GM18499 (cell line): ENCODE data around the gene TMEM244.
"Not testable (repeated sequence)": the region's sequence is repeated elsewhere in the genome, so short reads cannot be mapped to it uniquely, and the experiment has no call there.

Experiments
- ATAC-seq: cut with Tn5 transposase; IDR thresholded peaks from one replicate; pipeline ENCODE4 v1.9.1; 2021; ENCODE audit warnings: moderate number of reproducible peaks; ENCODE audit not compliant: insufficient read depth, unreplicated experiment

TMEM244 gene

DNA sequence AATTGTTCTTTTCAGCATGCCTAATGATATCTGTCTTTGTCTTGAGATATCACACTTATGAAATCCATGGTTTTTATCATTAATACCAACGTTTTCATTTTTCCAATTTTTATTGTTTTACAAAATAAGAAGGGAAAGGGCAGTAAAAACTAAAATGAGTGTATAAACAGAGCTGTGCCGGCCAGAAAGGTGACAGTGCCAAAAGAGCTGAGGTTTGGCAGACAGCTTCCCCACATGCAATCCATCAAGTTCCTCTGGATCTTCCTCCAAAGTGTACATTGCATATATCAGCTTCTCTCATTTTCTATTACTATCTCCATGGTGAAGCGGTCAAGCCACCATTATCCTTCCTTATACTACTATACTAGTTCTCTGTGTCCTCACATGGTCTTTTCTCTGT is 10.1 kb upstream of the TMEM244 start:
- ATAC-seq = no peak

DNA sequence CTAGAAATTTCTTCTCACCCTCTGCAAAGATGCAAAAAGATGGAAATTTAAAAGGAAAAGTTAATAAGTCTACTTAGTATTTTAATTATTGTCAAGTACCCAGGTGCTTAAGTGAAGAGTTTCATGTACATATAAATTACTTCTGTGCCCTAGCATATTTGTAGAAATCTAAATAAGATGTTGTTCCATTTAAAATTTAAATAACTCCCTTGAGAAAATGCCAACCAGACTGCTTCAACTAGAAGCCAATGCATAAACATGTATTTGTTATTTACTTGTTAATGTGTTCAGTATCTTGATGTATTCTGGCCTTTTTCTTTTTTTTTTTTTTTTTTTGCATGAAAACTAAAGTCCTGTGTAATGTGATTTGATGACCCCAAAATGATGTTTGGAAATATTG is 6.3 kb upstream of the TMEM244 start:
- ATAC-seq = no peak

DNA sequence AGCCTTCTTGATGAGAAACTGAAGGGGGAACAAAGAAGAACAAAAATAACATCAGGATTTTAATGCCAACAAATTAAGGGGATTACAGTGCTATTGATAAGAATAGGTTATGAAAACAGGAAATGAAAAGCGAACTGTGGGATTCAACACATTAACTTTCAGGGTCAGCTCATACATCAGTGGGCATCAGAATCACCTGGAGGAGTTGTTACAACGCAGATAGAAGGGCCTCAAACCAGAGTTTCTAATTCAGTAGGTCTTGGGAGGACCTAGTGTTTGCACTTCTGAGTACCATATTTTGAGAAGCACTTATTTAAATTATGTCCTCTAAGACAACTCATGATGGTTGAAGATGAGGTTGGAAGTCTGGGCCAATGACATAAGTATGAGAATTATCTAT is 5.6 kb upstream of the TMEM244 start:
- ATAC-seq = no peak

DNA sequence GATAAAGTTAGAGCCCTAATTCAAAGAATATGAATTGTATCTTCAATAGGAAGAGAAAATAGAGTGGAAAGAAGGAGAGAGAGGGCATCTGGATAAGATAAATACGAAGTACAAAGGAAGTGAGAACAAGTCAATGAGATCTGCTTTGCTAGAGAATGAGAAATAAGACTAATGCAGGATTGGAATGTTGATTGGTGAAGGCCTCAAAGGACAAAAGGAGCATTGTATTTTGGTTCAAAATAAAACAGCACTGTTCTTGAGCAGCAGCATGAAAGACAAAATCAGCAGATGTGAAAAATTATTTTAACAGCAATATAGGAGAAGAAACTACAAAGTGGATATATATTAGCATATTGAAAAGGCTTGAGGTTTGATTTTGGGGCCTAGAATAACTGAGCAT is 5.1 kb upstream of the TMEM244 start:
- ATAC-seq = no peak

DNA sequence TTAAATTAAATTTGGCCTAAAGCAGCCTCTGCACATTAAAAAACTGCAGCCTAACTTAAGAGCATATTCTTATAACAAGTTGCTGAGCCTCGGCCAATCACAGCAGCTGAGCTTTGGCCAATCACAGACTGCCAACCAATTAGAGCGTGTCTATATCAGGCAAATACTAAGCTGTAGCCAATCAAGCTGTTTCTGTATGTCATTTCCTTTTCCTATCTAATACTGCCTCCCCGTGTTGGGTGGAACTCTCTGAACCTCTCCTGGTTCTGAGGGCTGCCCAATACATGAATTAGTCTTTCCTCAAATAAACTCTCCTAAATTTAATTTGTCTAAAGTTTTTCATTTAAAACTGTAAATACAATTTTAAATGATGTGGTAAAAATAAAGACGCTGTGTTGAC is 3.9 kb upstream of the TMEM244 start:
- ATAC-seq = no peak

DNA sequence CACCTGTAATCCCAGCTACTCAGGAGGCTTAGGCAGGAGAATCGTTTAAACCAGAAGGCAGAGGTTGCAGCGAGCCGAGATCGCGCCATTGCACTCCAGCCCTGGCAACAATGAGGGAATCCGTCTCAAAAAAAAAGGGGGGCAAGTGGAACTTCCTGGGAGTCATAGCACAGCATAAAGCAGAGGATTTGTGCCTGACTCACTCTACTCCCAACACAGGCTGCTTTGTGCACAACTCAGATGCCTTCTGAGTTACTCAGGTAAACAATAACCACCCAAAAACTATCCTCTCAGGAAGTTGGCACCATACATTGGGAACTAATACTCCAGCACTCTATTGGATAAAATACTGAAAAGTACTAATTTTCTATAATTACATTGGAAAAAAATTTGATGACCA is 2.5 kb upstream of the TMEM244 start:
- no peak for ATAC-seq

DNA sequence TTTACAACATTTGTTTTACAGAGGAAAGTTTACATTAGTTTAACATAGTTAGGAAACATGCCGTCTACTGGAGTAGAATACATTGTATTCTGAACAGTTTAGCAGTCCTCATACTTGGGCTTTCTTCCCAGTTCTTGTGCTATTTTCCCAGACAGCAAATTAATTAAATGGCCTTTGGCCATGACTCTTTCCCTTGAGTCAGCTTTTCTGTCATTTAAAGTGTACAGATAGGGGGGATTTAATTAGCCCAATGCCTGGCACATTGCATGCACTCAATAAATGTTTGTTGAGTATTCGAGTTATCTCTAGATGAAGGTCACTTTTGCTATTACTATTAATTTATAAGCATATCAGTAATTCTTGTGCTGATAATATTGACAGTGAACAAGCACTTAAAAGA is 1.6 kb downstream of the TMEM244 start:
- no peak for ATAC-seq

DNA sequence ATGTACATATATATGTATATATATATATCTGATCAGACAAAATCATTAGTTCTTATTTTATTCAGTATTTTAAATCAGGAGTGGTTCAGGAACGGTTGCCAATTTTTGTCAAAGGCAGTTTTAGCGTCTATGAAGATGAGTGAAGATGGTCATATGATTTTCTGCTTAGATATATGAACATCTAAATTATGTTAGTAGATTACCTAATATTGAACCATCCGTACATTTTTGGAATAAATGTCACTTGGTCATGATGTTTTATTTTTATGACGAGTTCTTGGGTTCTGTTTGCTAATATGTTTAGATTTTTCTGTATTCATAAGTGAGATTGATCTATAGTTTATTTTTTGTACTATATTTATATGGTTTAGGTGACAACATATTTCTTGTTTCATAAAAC is 3.3 kb downstream of the TMEM244 start:
- ATAC-seq = no peak

DNA sequence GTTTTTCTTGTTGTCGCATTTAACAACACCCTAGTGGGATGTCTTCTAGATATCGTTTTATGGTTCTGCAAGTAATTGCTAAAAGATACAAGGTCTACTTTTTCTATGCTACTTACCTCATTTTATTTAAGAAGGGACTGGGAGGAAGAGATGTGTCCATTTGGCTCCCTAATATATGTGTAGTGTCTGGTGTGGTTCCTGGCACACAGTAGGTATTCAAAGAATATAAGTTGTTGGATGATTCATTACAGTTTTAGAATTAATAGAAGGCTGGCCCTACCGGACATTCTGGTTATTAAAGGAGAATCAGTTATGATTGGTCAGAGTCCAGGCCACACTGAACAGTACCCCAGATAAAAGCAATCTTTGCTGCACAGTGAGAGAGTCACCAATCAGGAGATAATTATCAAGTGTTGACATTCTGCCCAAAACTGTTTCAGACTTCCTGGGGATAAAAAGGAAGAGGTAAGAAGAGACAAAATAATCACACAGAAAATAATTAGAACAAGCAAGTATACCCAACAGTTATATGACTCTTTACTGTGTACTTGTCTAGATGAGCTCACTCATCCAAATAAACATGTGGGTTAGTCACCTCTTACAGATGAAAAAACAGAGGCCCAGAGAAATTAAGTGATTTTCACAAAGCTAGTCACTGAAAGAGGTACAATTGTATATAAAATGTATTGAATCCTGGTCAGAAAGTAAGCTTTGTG is 7.0 kb downstream of the TMEM244 start:
- no peak for ATAC-seq

DNA sequence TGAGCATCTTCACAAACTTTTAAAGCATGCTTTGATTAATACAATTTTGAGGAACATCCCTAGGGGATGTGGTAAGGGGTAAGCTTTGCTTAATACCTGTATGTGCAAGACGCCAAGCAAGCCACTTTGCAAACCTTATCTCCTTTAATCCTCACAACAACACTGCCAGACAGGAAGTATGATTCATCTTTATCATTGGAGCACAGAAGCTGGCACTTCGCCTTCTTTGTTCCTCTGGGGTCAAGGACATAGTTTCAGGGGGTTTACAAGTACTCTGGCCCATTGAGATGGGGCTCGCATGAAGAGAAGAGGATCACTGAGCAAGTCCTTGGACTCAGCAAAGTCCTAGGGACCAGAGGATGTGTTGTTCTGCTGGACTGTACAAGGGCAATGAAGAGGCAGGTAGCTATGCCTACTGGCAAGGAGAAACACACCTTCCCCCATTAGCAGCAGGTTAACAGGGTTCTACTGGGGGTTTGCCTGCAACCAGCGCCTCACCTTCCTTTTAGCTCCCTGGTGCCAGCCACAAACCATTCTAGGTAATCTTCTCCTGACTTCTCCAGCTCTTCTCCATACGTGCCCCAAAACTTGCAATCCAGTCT is 8.8 kb downstream of the TMEM244 start:
- no peak for ATAC-seq

DNA sequence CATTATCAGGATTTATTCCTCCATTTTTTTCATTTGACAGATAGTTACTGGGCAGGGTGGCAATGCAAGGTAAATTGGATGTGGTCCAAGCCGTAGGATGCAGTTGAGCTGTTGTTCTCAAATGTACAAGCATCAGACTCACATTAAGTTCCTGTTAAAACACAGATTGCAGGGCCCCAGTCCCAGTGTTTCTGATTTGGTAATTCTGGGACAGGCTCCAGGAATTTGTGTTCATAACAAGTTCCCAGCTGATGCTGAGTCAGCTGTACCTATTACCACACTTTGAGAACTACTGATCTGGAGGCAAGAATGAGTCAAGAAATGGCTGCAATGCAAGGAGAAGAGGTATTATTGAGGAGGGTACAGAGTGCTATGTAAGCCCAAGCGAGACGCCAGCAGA is 11.7 kb downstream of the TMEM244 start:
- no peak for ATAC-seq

DNA sequence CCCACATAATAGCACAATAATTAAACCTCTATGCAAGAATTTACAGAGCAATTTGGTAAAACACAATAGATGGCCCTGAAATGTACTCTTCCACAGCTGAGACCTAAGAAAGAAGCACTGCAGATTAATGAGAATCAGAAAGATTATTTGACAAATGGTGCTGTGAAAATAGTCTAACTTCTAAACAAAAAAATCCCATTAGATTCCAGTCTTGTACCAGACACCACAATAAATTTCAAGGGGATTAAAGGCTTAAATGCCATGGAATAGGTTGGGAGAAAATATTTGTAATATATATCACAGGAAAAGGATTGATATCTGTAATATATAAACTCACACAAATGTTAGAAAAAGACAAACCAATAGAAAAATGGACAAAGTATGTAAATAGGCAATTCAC is 14.4 kb downstream of the TMEM244 start:
- ATAC-seq = no peak

DNA sequence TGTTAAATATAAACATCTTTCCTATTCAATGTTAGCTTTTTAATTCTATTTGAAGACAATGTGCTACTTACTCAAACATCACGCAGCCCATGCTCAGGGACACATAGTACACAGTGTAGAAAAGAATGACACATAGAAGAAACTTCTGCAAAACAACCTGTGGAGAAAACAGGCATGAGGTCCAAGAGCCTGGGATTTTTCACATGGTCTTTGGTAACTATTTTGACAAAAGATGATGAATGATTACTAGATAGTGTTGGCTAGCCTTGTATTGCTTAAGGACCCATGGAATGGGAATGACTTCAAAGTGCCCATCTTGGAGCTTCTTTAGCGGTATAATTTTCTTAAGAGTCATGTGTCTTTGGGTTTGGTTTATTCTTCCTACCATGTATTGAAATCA is 15.4 kb downstream of the TMEM244 start:
- ATAC-seq = no peak

DNA sequence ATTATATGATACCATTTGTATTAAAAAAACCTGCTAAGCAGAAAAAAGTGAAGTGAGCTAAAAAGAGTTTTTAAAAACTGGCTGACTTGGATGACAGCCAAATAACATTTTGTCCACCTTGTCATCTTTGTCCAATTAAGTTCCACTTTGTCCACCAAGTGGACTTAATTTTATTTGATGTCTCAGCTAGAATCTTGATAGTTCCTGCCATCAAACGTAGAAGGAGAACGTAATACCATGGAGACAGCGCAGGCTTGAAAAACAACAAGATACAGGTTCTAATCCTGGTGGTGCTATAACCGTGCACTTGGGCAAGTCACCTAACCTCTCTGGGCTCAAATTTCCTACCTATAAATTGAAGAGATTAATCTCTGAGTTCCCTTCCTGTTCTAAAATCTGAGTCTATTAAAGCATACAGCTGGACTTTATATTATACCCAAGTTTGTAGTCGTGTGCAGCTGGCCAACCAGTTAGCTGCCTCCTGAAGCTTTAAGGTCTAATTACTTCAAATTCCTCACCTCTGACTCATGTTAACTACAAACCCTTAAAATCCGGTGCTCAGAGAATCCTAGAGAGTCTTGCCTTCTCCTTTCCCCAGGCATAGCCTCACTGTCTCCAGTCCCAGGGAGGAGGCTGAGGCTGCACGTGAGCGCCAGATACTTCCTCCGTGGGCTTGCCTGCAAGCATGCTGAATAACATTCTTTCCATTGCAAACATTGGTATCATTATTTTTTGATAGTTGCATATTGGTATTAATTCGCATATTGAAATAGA is 16.8 kb downstream of the TMEM244 start:
- ATAC-seq = no peak

DNA sequence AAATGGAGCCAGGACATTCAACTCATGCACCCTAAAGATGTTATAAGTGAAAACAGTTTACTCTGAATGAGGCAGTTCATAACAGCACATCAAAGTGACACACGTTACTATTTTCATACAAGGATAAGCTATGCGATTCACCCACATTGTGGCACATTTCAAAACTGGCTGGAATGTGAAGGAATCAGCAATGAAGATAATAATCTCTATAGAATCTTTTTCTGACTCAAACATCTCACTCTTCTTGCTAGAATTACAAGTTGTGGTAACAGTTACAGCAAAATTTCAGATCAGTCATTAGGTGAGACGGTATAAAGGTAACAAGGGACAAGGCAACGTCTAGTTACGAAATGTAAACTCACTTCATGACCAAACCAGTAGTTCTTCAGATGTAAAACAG is 17.5 kb downstream of the TMEM244 start:
- ATAC-seq = no peak

DNA sequence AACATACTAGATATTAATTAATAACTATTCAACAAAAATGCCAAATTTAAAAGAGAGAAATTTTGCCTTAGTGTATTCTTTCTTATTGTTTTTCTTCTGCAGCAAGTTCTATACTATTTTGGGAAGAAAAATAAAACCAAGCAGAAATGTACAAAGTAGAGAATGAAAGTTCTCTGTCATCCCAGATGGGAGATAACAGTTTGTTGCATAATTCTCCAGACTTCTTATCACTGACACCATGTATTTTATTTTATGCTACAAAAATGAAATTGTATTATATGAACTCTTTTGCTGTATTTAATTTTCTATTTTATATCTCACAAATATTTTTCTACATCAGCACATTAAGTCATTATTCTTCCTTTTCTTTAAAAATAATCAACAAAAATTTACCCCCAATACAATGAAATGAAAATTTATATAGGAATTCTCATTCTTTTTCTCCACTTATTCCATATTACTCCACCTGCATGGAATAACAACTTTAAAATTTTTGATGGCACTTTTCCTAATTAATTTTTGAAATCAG is 18.2 kb downstream of the TMEM244 start:
- ATAC-seq = no peak

DNA sequence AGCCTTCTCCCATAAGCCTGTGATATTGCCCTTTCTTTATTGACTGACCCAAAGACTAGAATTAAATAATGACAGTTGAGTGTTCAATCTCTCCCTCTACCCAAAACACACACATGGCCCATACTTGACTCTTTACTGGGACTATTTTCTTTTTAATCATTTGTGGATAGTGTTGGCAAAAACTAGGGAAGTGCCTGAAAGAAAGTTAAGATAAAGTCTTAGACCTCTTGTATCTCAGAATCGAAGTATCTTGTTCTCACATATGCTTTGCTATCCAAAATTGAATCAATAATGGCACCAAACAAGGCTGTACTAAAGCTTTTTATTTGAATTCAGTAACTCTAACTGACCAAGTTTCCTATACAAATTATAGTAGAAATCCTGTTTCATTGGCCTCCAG is 19.0 kb downstream of the TMEM244 start:
- no peak for ATAC-seq

DNA sequence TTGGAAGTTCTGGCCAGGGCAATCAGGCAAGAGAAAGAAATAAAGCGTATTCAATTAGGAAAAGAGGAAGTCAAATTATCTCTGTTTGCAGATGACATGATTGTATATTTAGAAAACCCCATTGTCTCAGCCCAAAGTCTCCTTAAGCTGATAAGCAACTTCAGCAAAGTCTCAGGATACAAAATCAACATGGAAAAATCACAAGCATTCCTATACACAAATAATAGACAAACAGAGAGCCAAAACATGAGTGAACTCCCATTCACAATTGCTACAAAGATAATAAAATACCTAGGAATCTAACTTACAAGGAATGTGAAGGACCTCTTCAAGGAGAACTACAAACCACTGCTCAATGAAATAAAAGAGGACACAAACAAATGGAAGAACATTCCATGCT is 21.6 kb downstream of the TMEM244 start:
- not testable (repeated sequence) for ATAC-seq

DNA sequence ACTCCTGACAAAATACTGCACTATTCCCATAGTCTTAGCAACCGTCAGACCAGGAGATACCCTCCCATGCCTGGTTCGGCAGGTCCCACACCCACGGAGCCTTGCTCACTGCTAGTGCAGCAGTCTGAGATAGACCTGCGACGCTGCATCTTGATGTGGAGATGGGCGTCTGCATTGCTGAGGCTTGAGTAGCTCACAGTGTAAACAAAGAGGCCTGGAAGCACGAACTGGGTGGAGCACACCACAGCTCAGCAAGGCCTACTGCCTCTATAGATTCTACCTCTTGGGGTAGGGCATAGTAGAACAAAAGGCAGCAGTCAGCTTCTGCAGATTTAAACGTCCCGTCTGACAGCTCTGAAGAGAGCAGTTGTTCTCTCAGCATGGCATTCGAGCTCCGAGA is 25.4 kb downstream of the TMEM244 start:
- ATAC-seq = no peak

DNA sequence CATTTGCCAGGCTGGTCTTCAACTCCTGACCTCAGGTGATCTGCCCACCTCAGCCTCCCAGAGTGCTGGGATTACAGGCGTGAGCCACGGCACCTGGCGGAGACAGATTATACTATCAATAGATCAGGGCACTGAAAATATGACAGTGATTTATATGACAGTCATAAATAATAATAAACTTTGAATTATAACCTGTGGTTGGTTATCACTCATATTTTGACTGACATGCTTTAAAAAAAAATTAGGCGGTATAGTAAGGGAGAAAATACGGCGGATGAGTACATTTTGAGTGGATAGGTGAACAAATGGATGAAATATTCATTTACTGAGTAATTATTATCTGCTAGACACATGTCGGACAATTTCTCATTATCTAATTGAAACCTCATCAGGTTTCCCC is 28.8 kb downstream of the TMEM244 start:
- ATAC-seq = no peak

DNA sequence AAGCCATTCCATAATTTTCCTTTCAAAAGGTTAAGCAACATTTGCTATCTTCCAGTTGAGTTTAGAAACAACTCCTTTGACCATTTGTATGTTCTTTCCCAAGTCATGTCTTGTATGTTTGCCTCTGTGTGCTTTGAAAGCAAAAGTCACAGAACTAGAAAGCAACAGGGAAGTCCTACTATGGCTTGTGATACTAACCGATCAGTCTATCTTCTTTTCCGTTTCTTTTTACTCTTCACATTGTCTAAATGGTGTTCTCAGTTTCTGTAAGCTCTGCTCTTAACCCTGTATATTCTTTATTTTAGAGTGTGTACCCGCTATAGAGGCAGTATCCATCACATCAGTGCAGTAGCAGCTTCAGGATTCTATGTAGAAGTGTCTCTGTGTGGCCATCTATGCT is 32.9 kb downstream of the TMEM244 start:
- no peak for ATAC-seq
